CD14-positive monocyte (primary cell): ENCODE measurements around the gene SIAH3. TPM values are rescaled to one million over a fixed set of nuclear protein-coding genes. Genes with fewer than 3 reads are reported as not detected.

Experiments
- DNase-seq, 3 donors: peaks; one replicate each; pipeline ENCODE4 v3.0.0-alpha.2; 2011 to 2022
- H2AFZ ChIP-seq: 2 replicates; pipeline ENCODE4 v1.6.0; 2012; ENCODE audit warnings: mild to moderate bottlenecking, low read depth, low read length, inconsistent platforms; ENCODE audit not compliant: insufficient read depth, poor library complexity, severe bottlenecking
- H3K27ac ChIP-seq, 2 donors: 1 replicate in 1 of 2; 2 replicates in 1 of 2; pipeline ENCODE4 v1.5.1; 2012 to 2013; ENCODE audit warnings: low read length in 2 of 2, control low read depth in 1 of 2, inconsistent platforms in 1 of 2, low read depth in 1 of 2, mild to moderate bottlenecking in 1 of 2
- H3K27me3 ChIP-seq, 2 donors: one replicate each; pipeline versions ENCODE4 v1.6.0 to v1.6.1; 2011 to 2013; ENCODE audit warnings: low read length in 2 of 2; ENCODE audit not compliant: control insufficient read depth in 2 of 2, insufficient read depth in 2 of 2
- H3K36me3 ChIP-seq, 2 donors: replicated peaks in 1 of 2; 1 replicate in 1 of 2; 2 replicates in 1 of 2; pipeline versions ENCODE4 v1.5.1 to v1.6.1; 2012 to 2013; ENCODE audit warnings: low read length in 2 of 2, control low read depth in 1 of 2, inconsistent platforms in 1 of 2, mild to moderate bottlenecking in 1 of 2; ENCODE audit not compliant: insufficient read depth in 2 of 2, control insufficient read depth in 1 of 2
- H3K4me1 ChIP-seq, 2 donors: 1 replicate in 1 of 2; 2 replicates in 1 of 2; pipeline versions ENCODE4 v1.5.1 to v1.6.1; 2012 to 2013; ENCODE audit warnings: low read length in 2 of 2, control low read depth in 1 of 2, inconsistent platforms in 1 of 2, mild to moderate bottlenecking in 1 of 2, moderate library complexity in 1 of 2; ENCODE audit not compliant: insufficient read depth in 2 of 2, control insufficient read depth in 1 of 2
- H3K4me2 ChIP-seq: replicated peaks from 2 replicates; pipeline ENCODE3; 2012; ENCODE audit warnings: low read length, moderate library complexity, mild to moderate bottlenecking; ENCODE audit not compliant: poor library complexity, severe bottlenecking; ENCODE audit errors: extremely low read depth
- H3K4me3 ChIP-seq, 3 experiments: fragments of 200-600 bp in 1 of 3; sonication (generic) in 1 of 3; replicated peaks in 1 of 3; 1 replicate in 2 of 3; 2 replicates in 1 of 3; pipeline ENCODE4 v1.5.1; 2011 to 2013; ENCODE audit warnings: low read length in 3 of 3, mild to moderate bottlenecking in 3 of 3, control low read depth in 2 of 3, low read depth in 2 of 3, inconsistent platforms in 1 of 3, moderate library complexity in 1 of 3
- H3K79me2 ChIP-seq: 2 replicates; pipeline ENCODE4 v1.6.0; 2012; ENCODE audit warnings: mild to moderate bottlenecking, control low read depth, inconsistent platforms, low read length, moderate library complexity; ENCODE audit not compliant: insufficient read depth
- H3K9ac ChIP-seq: 2 replicates; pipeline ENCODE4 v1.6.0; 2017; ENCODE audit warnings: low read length, mild to moderate bottlenecking; ENCODE audit not compliant: insufficient read depth, poor library complexity, severe bottlenecking
- H3K9me3 ChIP-seq, 2 donors: replicated peaks in 1 of 2; 1 replicate in 1 of 2; 2 replicates in 1 of 2; pipeline versions ENCODE4 v1.5.1 to v1.6.1; 2012 to 2013; ENCODE audit warnings: low read length in 2 of 2, control low read depth in 1 of 2; ENCODE audit not compliant: control insufficient read depth in 1 of 2, insufficient read depth in 1 of 2
- H4K20me1 ChIP-seq: 2 replicates; pipeline ENCODE4 v1.6.0; 2012; ENCODE audit warnings: mild to moderate bottlenecking, low read length, control low read depth, moderate library complexity; ENCODE audit not compliant: insufficient read depth
- H3K27ac Mint-ChIP-seq, 7 donors: one replicate each; pipeline ENCODE4 v1.8.0; 2020; ENCODE audit warnings: mild to moderate bottlenecking in 7 of 7, mixed read lengths in 7 of 7, moderate library complexity in 6 of 7, inconsistent platforms in 2 of 7
- H3K27me3 Mint-ChIP-seq, 3 donors: one replicate each; pipeline ENCODE4 v1.8.0; 2021 to 2022; ENCODE audit warnings: low read depth in 3 of 3, mild to moderate bottlenecking in 3 of 3, mixed read lengths in 3 of 3, moderate library complexity in 3 of 3, inconsistent platforms in 1 of 3
- H3K36me3 Mint-ChIP-seq, 2 donors: one replicate each; pipeline ENCODE4 v1.8.0; 2020; ENCODE audit warnings: mixed read lengths in 2 of 2, inconsistent platforms in 1 of 2, mild to moderate bottlenecking in 1 of 2
- H3K4me1 Mint-ChIP-seq: one replicate; pipeline ENCODE4 v1.8.0; 2020; ENCODE audit warnings: mild to moderate bottlenecking, mixed read lengths
- H3K4me3 Mint-ChIP-seq, 2 donors: one replicate each; pipeline ENCODE4 v1.8.0; 2020; ENCODE audit warnings: mild to moderate bottlenecking in 2 of 2, mixed read lengths in 2 of 2, moderate library complexity in 1 of 2
- H3K9me3 Mint-ChIP-seq, 7 donors: one replicate each; pipeline ENCODE4 v1.8.0; 2020 to 2022; ENCODE audit warnings: mixed read lengths in 7 of 7, mild to moderate bottlenecking in 6 of 7, moderate library complexity in 6 of 7, inconsistent platforms in 2 of 7
- CTCF ChIP-seq: fragments of 200-600 bp; IDR thresholded peaks from one replicate; pipeline ENCODE4 v1.8.0; 2022; ENCODE audit warnings: antibody characterized with exemption, mild to moderate bottlenecking
- WGBS: methylation state at CpG from one replicate; pipeline ENCODE4 v1.1.5; 2013; ENCODE audit warnings: missing lambda C conversion rate; ENCODE audit not compliant: insufficient coverage; 5-methylcytosine and 5-hydroxymethylcytosine counted together
- intact Hi-C, 2 donors: fragments of 100-400 bp; cut with micrococcal nuclease; formaldehyde crosslinking; loops; one replicate each; pipeline versions ENCODE4 v1.15.0 to v1.15.1; 2023
- polyA plus RNA-seq, 3 donors: library from polyadenylated mRNA; depleted of rRNA in 1 of 3; unstranded in 2 of 3; stranded (reverse) in 1 of 3; fragments of 300-500 nt in 2 of 3; fragments of >200 nt in 1 of 3; fragmentation: Illumina TruSeq in 2 of 3; gene quantifications; 1 replicate in 2 of 3; 2 replicates in 1 of 3; pipeline ENCODE4 v1.2.3, GENCODE V29; 2012 to 2021

SIAH3 gene
- polyA plus RNA-seq, 3 donors, result not detected

- no peak for TF ChIP-seq CTCF
- Mint-ChIP-seq H3K4me1 (peaks cover 12% of the 10 kb centered on the region), H3K36me3 (no peaks in the 10 kb centered on the region), H3K27ac (peak overlapping the region in 1 of 7 donors; percentile 24), H3K27me3 (peaks cover 9 to 19% (median 13%) of the 10 kb centered on the region in 3 donors), H3K4me3 (peak overlapping the region in 1 of 2 donors; percentile 39), H3K9me3 (peaks cover 0 to 5% (median 0%) of the 10 kb centered on the region in 7 donors)
- Histone ChIP-seq H3K4me1 (peaks cover 12 to 13% of the 10 kb centered on the region in 2 donors), H3K9ac (no peak overlapping the region), H2AFZ (peak overlapping the region; percentile 29), H3K9me3 (no peaks in the 10 kb centered on the region), H3K36me3 (no peaks in the 10 kb centered on the region), H3K27me3 (peaks cover 2 to 5% of the 10 kb centered on the region in 2 donors), H3K79me2 (no peaks in the 10 kb centered on the region), H3K4me3 (peak overlapping the region in 1 of 3 experiments; percentile 16), H3K4me2 (peak overlapping the region; percentile 35), H3K27ac (no peak overlapping the region), H4K20me1 (no peaks in the 10 kb centered on the region)
- no CpG with 5 or more reads among the region's 4 CpGs for WGBS
- intact Hi-C loops, result no loop called here
- peak; percentile 11 to 13 (median 11) for DNase-seq
These were observed 82.7 kb downstream of the SIAH3 start for GRCh38 chr13:45768656-45769479.

- H3K4me3 ChIP-seq, result no peak overlapping the region
- H3K4me3 Mint-ChIP-seq, result no peak overlapping the region
- no peak overlapping the region for H3K27ac ChIP-seq
- H3K27ac Mint-ChIP-seq, result no peak overlapping the region
- H3K9me3 Mint-ChIP-seq, result peaks cover 0 to 2% (median 0%) of the 10 kb centered on the region in 7 donors
- no peaks in the 10 kb centered on the region for H3K36me3 ChIP-seq
- H4K20me1 ChIP-seq, result no peaks in the 10 kb centered on the region
- H3K4me1 Mint-ChIP-seq, result peaks cover 12% of the 10 kb centered on the region
- H3K27me3 Mint-ChIP-seq, result peaks cover 11 to 21% (median 13%) of the 10 kb centered on the region in 3 donors
- DNase-seq, result no peak
- H3K4me1 ChIP-seq, result peaks cover 12 to 13% of the 10 kb centered on the region in 2 donors
- H3K36me3 Mint-ChIP-seq, result no peaks in the 10 kb centered on the region
- no peaks in the 10 kb centered on the region for H3K79me2 ChIP-seq
- WGBS, result 100% methylated on average over 2 of the region's 4 CpGs
- intact Hi-C loops, result no loop called here
- no peak overlapping the region for H2AFZ ChIP-seq
- H3K9me3 ChIP-seq, result no peaks in the 10 kb centered on the region
- H3K4me2 ChIP-seq, result no peak overlapping the region
- no peak overlapping the region for H3K9ac ChIP-seq
- H3K27me3 ChIP-seq, result peaks cover 2 to 5% of the 10 kb centered on the region in 2 donors
- no peak for TF ChIP-seq CTCF
These were observed 86.1 kb downstream of the SIAH3 start for GRCh38 chr13:45765464-45765863.
